HL-60 (cell line): ENCODE data around the gene ZFP69.

Experiments used
- POLR2AphosphoS5 ChIP-seq: IDR thresholded peaks from 2 replicates; pipeline ENCODE4 v1.6.1; 2012; ENCODE audit warnings: low read depth
- TF ChIP-seq, protein P1 (sequence below): IDR thresholded peaks from one replicate; pipeline ENCODE4 v1.5.1; 2011; ENCODE audit warnings: low read length, control low read depth, inconsistent platforms; ENCODE audit not compliant: insufficient read depth
- TF ChIP-seq, protein P2 (sequence below): IDR thresholded peaks from 2 replicates; pipeline ENCODE4 v1.6.1; 2012; ENCODE audit warnings: low read depth; ENCODE audit not compliant: insufficient replicate concordance

DNA sequence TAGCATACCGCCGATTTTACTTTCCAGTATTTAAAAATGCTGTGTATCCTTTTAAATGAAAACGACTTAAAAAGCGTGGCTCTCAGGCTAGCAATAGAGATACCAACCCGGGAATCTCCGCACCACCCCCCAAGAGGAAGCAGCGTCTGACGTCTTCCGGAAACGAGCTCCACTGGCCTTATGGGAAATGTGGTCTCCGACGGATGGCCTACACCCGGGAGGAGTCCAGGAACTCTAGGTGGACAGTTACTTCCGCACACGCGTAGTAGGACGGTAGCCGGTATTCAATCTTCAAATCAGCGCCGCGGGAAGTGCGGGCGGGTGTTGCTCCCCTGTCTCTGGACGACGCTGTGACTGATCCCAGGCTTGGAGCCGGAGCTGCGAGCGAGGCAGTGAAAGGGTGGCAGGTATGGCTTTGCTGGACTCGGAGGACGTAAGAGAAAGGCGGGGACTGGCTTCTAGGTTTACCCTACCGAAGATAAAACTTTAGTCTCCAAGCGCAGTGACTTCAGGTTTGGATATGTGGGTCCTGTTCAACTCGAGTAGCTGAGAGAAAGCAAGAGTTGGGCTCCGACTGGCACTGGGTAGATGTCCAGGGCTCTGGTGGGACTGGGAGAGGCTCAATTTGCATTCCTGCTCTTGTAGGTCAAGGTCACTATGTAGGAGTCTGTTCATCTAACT is 54.4 kb downstream of the ZFP69 start, which contains the start of gene ZNF684:
- TF ChIP-seq, protein P1, sequence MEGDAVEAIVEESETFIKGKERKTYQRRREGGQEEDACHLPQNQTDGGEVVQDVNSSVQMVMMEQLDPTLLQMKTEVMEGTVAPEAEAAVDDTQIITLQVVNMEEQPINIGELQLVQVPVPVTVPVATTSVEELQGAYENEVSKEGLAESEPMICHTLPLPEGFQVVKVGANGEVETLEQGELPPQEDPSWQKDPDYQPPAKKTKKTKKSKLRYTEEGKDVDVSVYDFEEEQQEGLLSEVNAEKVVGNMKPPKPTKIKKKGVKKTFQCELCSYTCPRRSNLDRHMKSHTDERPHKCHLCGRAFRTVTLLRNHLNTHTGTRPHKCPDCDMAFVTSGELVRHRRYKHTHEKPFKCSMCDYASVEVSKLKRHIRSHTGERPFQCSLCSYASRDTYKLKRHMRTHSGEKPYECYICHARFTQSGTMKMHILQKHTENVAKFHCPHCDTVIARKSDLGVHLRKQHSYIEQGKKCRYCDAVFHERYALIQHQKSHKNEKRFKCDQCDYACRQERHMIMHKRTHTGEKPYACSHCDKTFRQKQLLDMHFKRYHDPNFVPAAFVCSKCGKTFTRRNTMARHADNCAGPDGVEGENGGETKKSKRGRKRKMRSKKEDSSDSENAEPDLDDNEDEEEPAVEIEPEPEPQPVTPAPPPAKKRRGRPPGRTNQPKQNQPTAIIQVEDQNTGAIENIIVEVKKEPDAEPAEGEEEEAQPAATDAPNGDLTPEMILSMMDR: no peak
- peak; percentile 68; the same call in 1 of the 2 replicates for TF ChIP-seq POLR2AphosphoS5
- TF ChIP-seq, protein P2, sequence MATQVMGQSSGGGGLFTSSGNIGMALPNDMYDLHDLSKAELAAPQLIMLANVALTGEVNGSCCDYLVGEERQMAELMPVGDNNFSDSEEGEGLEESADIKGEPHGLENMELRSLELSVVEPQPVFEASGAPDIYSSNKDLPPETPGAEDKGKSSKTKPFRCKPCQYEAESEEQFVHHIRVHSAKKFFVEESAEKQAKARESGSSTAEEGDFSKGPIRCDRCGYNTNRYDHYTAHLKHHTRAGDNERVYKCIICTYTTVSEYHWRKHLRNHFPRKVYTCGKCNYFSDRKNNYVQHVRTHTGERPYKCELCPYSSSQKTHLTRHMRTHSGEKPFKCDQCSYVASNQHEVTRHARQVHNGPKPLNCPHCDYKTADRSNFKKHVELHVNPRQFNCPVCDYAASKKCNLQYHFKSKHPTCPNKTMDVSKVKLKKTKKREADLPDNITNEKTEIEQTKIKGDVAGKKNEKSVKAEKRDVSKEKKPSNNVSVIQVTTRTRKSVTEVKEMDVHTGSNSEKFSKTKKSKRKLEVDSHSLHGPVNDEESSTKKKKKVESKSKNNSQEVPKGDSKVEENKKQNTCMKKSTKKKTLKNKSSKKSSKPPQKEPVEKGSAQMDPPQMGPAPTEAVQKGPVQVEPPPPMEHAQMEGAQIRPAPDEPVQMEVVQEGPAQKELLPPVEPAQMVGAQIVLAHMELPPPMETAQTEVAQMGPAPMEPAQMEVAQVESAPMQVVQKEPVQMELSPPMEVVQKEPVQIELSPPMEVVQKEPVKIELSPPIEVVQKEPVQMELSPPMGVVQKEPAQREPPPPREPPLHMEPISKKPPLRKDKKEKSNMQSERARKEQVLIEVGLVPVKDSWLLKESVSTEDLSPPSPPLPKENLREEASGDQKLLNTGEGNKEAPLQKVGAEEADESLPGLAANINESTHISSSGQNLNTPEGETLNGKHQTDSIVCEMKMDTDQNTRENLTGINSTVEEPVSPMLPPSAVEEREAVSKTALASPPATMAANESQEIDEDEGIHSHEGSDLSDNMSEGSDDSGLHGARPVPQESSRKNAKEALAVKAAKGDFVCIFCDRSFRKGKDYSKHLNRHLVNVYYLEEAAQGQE: peak; percentile 40
